Measurements from ENCODE around the gene SPG11. TPM values are rescaled to one million over a fixed set of nuclear protein-coding genes. Genes with fewer than 3 reads are reported as not detected.
"Not testable (repeated sequence)": the region's sequence is repeated elsewhere in the genome, so short reads cannot be mapped to it uniquely, and the experiment has no call there.

Gene SPG11
- total and polyA plus RNA-seq, 4 donors = 39.2 to 119 (median 64.3) TPM

DNA sequence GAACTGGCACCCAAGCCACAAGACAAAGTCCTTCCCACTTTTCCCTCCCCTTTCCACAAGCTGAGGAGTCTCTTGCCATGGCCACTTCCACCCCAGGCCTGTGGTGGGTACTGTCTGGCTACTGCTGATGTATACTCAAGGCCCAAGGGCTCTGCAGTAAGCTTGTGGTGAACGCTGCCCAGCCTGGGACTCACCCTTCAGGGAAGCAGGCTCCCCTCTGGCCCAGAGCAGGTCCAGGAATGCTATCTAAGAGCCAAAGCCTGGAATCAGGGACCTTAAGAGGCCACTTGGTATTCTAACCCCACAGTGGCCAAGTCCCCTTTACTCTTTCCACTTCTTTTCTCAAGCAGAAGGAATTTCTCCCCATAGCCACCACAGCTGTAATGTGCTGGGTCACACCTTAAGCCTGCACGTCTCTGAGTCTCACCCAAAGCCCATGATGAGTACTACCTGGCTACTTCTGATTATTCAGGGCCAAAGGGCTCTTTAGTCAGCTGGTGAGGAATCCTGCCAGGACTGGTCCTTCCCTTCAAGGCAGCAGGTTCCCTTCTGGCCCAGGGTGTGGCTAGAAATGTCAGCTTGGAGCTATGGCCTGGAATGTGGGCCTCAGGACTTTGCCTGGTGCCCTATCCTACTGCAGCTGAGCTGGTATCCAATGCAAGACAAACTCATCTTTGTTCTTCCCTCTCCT lies 43.6 kb upstream of the SPG11 start:
- peaks cover 0 to 7% (median 0%) of the 10 kb centered on the region in 5 donors for H3K4me1 ChIP-seq (ENCODE audit: control insufficient read depth in 5 of 5, insufficient read depth in 5 of 5, low read length in 5 of 5)
- peak overlapping the region in 1 of 2 donors; percentile 57 for H3K27ac ChIP-seq (ENCODE audit: low read depth in 1 of 2, low read length in 1 of 2)
- H3K27me3 ChIP-seq (ENCODE audit: control insufficient read depth in 3 of 3, insufficient read depth in 3 of 3, low read length in 2 of 3) = no peaks in the 10 kb centered on the region
- WGBS, 2 donors = 67 to 98% methylated on average over 2 of the region's 2 CpGs
- H3K4me3 ChIP-seq = no peak overlapping the region
- TF ChIP-seq, protein P1, sequence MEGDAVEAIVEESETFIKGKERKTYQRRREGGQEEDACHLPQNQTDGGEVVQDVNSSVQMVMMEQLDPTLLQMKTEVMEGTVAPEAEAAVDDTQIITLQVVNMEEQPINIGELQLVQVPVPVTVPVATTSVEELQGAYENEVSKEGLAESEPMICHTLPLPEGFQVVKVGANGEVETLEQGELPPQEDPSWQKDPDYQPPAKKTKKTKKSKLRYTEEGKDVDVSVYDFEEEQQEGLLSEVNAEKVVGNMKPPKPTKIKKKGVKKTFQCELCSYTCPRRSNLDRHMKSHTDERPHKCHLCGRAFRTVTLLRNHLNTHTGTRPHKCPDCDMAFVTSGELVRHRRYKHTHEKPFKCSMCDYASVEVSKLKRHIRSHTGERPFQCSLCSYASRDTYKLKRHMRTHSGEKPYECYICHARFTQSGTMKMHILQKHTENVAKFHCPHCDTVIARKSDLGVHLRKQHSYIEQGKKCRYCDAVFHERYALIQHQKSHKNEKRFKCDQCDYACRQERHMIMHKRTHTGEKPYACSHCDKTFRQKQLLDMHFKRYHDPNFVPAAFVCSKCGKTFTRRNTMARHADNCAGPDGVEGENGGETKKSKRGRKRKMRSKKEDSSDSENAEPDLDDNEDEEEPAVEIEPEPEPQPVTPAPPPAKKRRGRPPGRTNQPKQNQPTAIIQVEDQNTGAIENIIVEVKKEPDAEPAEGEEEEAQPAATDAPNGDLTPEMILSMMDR (IDR thresholded peaks at IDR 0.05; ENCODE audit: control extremely low read depth, extremely low read depth) = no peak
- no peaks in the 10 kb centered on the region for H3K9me3 ChIP-seq (ENCODE audit: control insufficient read depth in 4 of 4, insufficient read depth in 3 of 4, low read length in 3 of 4)
- H3K9ac ChIP-seq (ENCODE audit: insufficient read depth in 1 of 2, low read length in 2 of 2) = no peak overlapping the region
- no peak for DNase-seq
- ATAC-seq (ENCODE audit: insufficient read depth, low FRiP score) = no peak
- H3K36me3 ChIP-seq (ENCODE audit: control insufficient read depth in 4 of 4, insufficient read depth in 4 of 4, low read length in 4 of 4) = peaks cover 0 to 5% (median 0%) of the 10 kb centered on the region in 4 donors

DNA sequence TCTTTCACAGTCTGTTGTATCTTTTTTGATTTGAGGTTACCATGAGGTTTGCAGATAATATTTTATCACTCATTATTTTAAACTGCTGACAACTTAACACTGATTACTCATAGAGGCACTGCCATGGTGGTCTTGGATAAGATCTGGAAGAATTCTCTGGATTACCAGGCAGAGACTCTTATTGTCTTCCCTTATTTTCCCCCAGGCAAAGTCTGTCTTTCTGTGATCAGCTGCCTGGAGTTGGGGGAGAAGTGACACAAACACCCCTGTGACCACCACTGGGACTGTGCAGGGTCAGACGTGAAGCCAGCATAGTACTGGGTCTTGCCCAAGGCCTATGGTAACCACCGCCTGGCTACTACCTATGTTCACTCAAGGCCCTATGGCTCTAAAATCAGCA lies 42.9 kb upstream of the SPG11 start:
- TF ChIP-seq, protein P1 (IDR thresholded peaks at IDR 0.05; ENCODE audit: control extremely low read depth, extremely low read depth) = no peak
- WGBS, 2 donors = 95 to 96% methylated on average over 2 of the region's 2 CpGs
- H3K9me3 ChIP-seq (ENCODE audit: control insufficient read depth in 4 of 4, insufficient read depth in 3 of 4, low read length in 3 of 4) = no peaks in the 10 kb centered on the region
- peaks cover 0 to 7% (median 0%) of the 10 kb centered on the region in 5 donors for H3K4me1 ChIP-seq (ENCODE audit: control insufficient read depth in 5 of 5, insufficient read depth in 5 of 5, low read length in 5 of 5)
- peak overlapping the region in 1 of 2 donors; percentile 57 for H3K27ac ChIP-seq (ENCODE audit: low read depth in 1 of 2, low read length in 1 of 2)
- ATAC-seq (ENCODE audit: insufficient read depth, low FRiP score) (no peak), DNase-seq (no peak)
- no peak overlapping the region for H3K4me3 ChIP-seq
- no peak overlapping the region for H3K9ac ChIP-seq (ENCODE audit: insufficient read depth in 1 of 2, low read length in 2 of 2)
- peaks cover 0 to under 1% (median 0%) of the 10 kb centered on the region in 4 donors for H3K36me3 ChIP-seq (ENCODE audit: control insufficient read depth in 4 of 4, insufficient read depth in 4 of 4, low read length in 4 of 4)
- no peaks in the 10 kb centered on the region for H3K27me3 ChIP-seq (ENCODE audit: control insufficient read depth in 3 of 3, insufficient read depth in 3 of 3, low read length in 2 of 3)

DNA sequence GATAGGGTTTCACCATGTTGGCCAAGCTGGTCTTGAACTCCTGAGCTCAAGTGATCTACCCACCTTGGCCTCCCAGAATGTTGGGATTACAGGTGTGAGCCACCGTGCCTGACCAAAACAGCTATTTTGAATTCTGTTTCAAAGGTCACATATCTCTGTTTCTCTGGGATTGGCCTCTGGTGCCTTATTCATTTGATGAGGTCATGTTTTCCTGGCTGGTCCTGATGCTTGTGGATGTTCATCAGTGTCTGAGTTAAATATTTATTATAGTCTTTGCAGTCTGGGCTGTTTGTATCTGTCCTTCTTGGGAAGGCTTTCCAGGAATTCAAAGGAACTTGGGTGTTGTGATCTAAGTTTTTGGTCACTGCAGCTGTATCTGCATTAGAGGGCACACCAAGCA lies 42.5 kb upstream of the SPG11 start:
- TF ChIP-seq, protein P1 (IDR thresholded peaks at IDR 0.05; ENCODE audit: control extremely low read depth, extremely low read depth) = no peak
- H3K9me3 ChIP-seq (ENCODE audit: control insufficient read depth in 4 of 4, insufficient read depth in 3 of 4, low read length in 3 of 4) = no peaks in the 10 kb centered on the region
- H3K4me3 ChIP-seq = no peak overlapping the region
- WGBS, 2 donors = 91 to 97% methylated on average over 1 of the region's 1 CpG
- DNase-seq (no peak), ATAC-seq (ENCODE audit: insufficient read depth, low FRiP score) (no peak)
- H3K9ac ChIP-seq (ENCODE audit: insufficient read depth in 1 of 2, low read length in 2 of 2) = no peak overlapping the region
- peaks cover 0 to 7% (median 0%) of the 10 kb centered on the region in 5 donors for H3K4me1 ChIP-seq (ENCODE audit: control insufficient read depth in 5 of 5, insufficient read depth in 5 of 5, low read length in 5 of 5)
- no peak overlapping the region for H3K27ac ChIP-seq (ENCODE audit: low read depth in 1 of 2, low read length in 1 of 2)
- H3K27me3 ChIP-seq (ENCODE audit: control insufficient read depth in 3 of 3, insufficient read depth in 3 of 3, low read length in 2 of 3) = no peaks in the 10 kb centered on the region
- no peaks in the 10 kb centered on the region for H3K36me3 ChIP-seq (ENCODE audit: control insufficient read depth in 4 of 4, insufficient read depth in 4 of 4, low read length in 4 of 4)

DNA sequence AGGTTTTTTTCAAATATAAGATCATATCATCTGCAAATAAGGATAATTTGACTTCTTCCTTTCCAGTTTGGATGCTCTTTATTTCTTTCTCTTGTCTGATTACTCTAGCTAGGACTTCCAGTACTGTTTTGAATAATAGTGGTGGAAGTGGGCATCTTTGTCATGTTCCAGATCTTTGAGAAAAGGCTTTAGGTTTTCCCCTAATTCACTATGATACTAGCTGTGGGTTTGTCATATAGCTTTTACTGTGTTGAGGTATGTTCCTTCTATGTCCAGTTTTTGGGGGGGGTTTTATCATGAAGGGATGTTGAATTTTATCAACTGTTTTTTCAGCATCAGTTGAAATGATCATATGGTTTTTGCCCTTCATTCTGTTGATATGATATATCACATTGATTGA lies 37.2 kb upstream of the SPG11 start:
- ATAC-seq (ENCODE audit: insufficient read depth, low FRiP score) = not testable (repeated sequence)

More for the DNA sequence above, 37.2 kb upstream of the SPG11 start:
- not testable (repeated sequence) for H3K27me3 ChIP-seq (ENCODE audit: control insufficient read depth in 3 of 3, insufficient read depth in 3 of 3, low read length in 2 of 3); H3K4me3 ChIP-seq; H3K36me3 ChIP-seq (ENCODE audit: control insufficient read depth in 4 of 4, insufficient read depth in 4 of 4, low read length in 4 of 4); H3K27ac ChIP-seq (ENCODE audit: low read depth in 1 of 2, low read length in 1 of 2); DNase-seq; H3K9ac ChIP-seq (ENCODE audit: insufficient read depth in 1 of 2, low read length in 2 of 2); H3K9me3 ChIP-seq (ENCODE audit: control insufficient read depth in 4 of 4, insufficient read depth in 3 of 4, low read length in 3 of 4); H3K4me1 ChIP-seq (ENCODE audit: control insufficient read depth in 5 of 5, insufficient read depth in 5 of 5, low read length in 5 of 5)

All from lung (tissue), 12 donors.